ENCODE data around the gene COPE. TPM values are rescaled to one million over a fixed set of nuclear protein-coding genes. Genes with fewer than 3 reads are reported as not detected.

The COPE gene
- total RNA-seq, 1 donor from 2014 or later = 194 TPM

GRCh38 chr19:18896421-18896841 is 22.8 kb downstream of the COPE start:
- peaks cover 6% of the 10 kb centered on the region for H3K27me3 Mint-ChIP-seq (ENCODE audit: low read depth)

GRCh38 chr19:18895824-18896341 is 23.3 kb downstream of the COPE start, which contains the start of gene CERS1:
Gene CERS1, minus strand, starts transcription at chr19:18896158. Its CDS starts 86 bp downstream, at chr19:18896072.
- Mint-ChIP-seq H3K4me3 (peak within 1 kb of the TSS; percentile 92), H3K36me3 (ENCODE audit: low read depth) (no peaks in the 10 kb centered on the region), H3K27me3 (ENCODE audit: low read depth) (peaks cover 6% of the 10 kb centered on the region), H3K27ac (ENCODE audit: unreplicated experiment) (no peak within 1 kb of the TSS), H3K9me3 (no peaks in the 10 kb centered on the region), H3K4me1 (peaks cover 12% of the 10 kb centered on the region)
- TF ChIP-seq CTCF (conservative IDR thresholded peaks at IDR 0.05) = no peak
- peak; percentile 36 for DNase-seq (ENCODE audit: low read depth, low spot score)

More at GRCh38 chr19:18896421-18896841, 22.8 kb downstream of the COPE start:
- no peak for TF ChIP-seq CTCF (conservative IDR thresholded peaks at IDR 0.05)
- no peak for DNase-seq (ENCODE audit: low read depth, low spot score)
- H3K9me3 Mint-ChIP-seq = no peaks in the 10 kb centered on the region
- H3K4me1 Mint-ChIP-seq = peaks cover 12% of the 10 kb centered on the region
- peak overlapping the region; percentile 90 for H3K4me3 Mint-ChIP-seq
- H3K27ac Mint-ChIP-seq (ENCODE audit: unreplicated experiment) = no peak overlapping the region
- H3K36me3 Mint-ChIP-seq (ENCODE audit: low read depth) = no peaks in the 10 kb centered on the region

GRCh38 chr19:18895038-18895823 is 24.0 kb downstream of the COPE start:
- peak; percentile 54 for TF ChIP-seq CTCF (conservative IDR thresholded peaks at IDR 0.05)
- peak overlapping the region; percentile 92 for H3K4me3 Mint-ChIP-seq
- peaks cover 6% of the 10 kb centered on the region for H3K27me3 Mint-ChIP-seq (ENCODE audit: low read depth)
- H3K9me3 Mint-ChIP-seq = no peaks in the 10 kb centered on the region
- H3K36me3 Mint-ChIP-seq (ENCODE audit: low read depth) = no peaks in the 10 kb centered on the region
- peaks cover 12% of the 10 kb centered on the region for H3K4me1 Mint-ChIP-seq
- peak; percentile 69 for DNase-seq (ENCODE audit: low read depth, low spot score)
- H3K27ac Mint-ChIP-seq (ENCODE audit: unreplicated experiment) = peak overlapping the region; percentile 84

GRCh38 chr19:18894254-18895037 is 24.7 kb downstream of the COPE start:
- H3K4me1 Mint-ChIP-seq = peaks cover 12% of the 10 kb centered on the region
- H3K27me3 Mint-ChIP-seq (ENCODE audit: low read depth) = peaks cover 6% of the 10 kb centered on the region
- no peak for TF ChIP-seq CTCF (conservative IDR thresholded peaks at IDR 0.05)
- H3K4me3 Mint-ChIP-seq = peak overlapping the region; percentile 92
- no peaks in the 10 kb centered on the region for H3K9me3 Mint-ChIP-seq
- H3K27ac Mint-ChIP-seq (ENCODE audit: unreplicated experiment) = peak overlapping the region; percentile 84
- DNase-seq (ENCODE audit: low read depth, low spot score) = peak; percentile 56
- H3K36me3 Mint-ChIP-seq (ENCODE audit: low read depth) = no peaks in the 10 kb centered on the region

- H3K27ac Mint-ChIP-seq (ENCODE audit: unreplicated experiment) = no peak overlapping the region
- no peaks in the 10 kb centered on the region for H3K9me3 Mint-ChIP-seq
- DNase-seq (ENCODE audit: low read depth, low spot score) = no peak
- H3K36me3 Mint-ChIP-seq (ENCODE audit: low read depth) = no peaks in the 10 kb centered on the region
- peak overlapping the region; percentile 68 for H3K4me3 Mint-ChIP-seq
- peaks cover 12% of the 10 kb centered on the region for H3K4me1 Mint-ChIP-seq
- TF ChIP-seq CTCF (conservative IDR thresholded peaks at IDR 0.05) = no peak
- peaks cover 6% of the 10 kb centered on the region for H3K27me3 Mint-ChIP-seq (ENCODE audit: low read depth)
Measured at GRCh38 chr19:18893587-18894253, 25.5 kb downstream of the COPE start.

Data from neural crest cell (in vitro differentiated cells).